Natural killer cell (primary cell): ENCODE results near the gene MYO1D. TPM values are rescaled to one million over a fixed set of nuclear protein-coding genes. Genes with fewer than 3 reads are reported as not detected.

Source experiments
- ATAC-seq, 3 donors: fragments of 150-1000 bp in 2 of 3; fragments of 200-7000 bp in 1 of 3; cut with Tn5 transposase; 1 replicate in 1 of 3; 2 replicates in 2 of 3; pipeline ENCODE4 v1.10.0; 2021; ENCODE audit warnings: mild to moderate bottlenecking in 2 of 3, moderate library complexity in 2 of 3
- DNase-seq, 2 donors: peaks; one replicate each; pipeline versions ENCODE4 v3.0.0 to v3.0.0-alpha.2; 2013 to 2021; ENCODE audit warnings: mixed read lengths in 1 of 2
- H3K27ac ChIP-seq: one replicate; pipeline ENCODE4 v1.5.1; 2013; ENCODE audit warnings: mild to moderate bottlenecking, low read length
- H3K27me3 ChIP-seq: one replicate; pipeline ENCODE4 v1.6.1; 2013; ENCODE audit warnings: low read length; ENCODE audit not compliant: control insufficient read depth, insufficient read depth
- H3K36me3 ChIP-seq: one replicate; pipeline ENCODE4 v1.6.1; 2013; ENCODE audit warnings: low read length; ENCODE audit not compliant: control insufficient read depth, insufficient read depth
- H3K4me1 ChIP-seq: one replicate; pipeline ENCODE4 v1.6.1; 2013; ENCODE audit warnings: low read length; ENCODE audit not compliant: control insufficient read depth, insufficient read depth
- H3K4me3 ChIP-seq: one replicate; pipeline ENCODE4 v1.5.1; 2013; ENCODE audit warnings: low read length
- H3K9me3 ChIP-seq: one replicate; pipeline ENCODE4 v1.6.1; 2013; ENCODE audit warnings: low read length; ENCODE audit not compliant: control insufficient read depth, insufficient read depth
- H3K27ac Mint-ChIP-seq, 2 donors: one replicate each; pipeline ENCODE4 v1.8.0; 2022; ENCODE audit warnings: mild to moderate bottlenecking in 2 of 2, mixed read lengths in 2 of 2, moderate library complexity in 1 of 2
- H3K27me3 Mint-ChIP-seq, 2 donors: one replicate each; pipeline ENCODE4 v1.8.0; 2022; ENCODE audit warnings: low read depth in 2 of 2, mixed read lengths in 2 of 2
- H3K36me3 Mint-ChIP-seq: one replicate; pipeline ENCODE4 v1.8.0; 2022; ENCODE audit warnings: mixed read lengths
- H3K4me1 Mint-ChIP-seq, 2 donors: one replicate each; pipeline ENCODE4 v1.8.0; 2022; ENCODE audit warnings: mixed read lengths in 2 of 2
- H3K4me3 Mint-ChIP-seq: one replicate; pipeline ENCODE4 v1.8.0; 2022; ENCODE audit warnings: mild to moderate bottlenecking, moderate library complexity, mixed read lengths
- H3K9me3 Mint-ChIP-seq, 2 donors: one replicate each; pipeline ENCODE4 v1.8.0; 2022; ENCODE audit warnings: mixed read lengths in 2 of 2
- CTCF ChIP-seq: fragments of 200-600 bp; IDR thresholded peaks from one replicate; pipeline ENCODE4 v1.8.0; 2022; ENCODE audit warnings: antibody characterized with exemption
- WGBS: methylation state at CpG from one replicate; pipeline ENCODE4 v1.1.7; 2013; ENCODE audit warnings: missing lambda C conversion rate; ENCODE audit not compliant: insufficient coverage; 5-methylcytosine and 5-hydroxymethylcytosine counted together
- intact Hi-C: fragments of 100-400 bp; cut with micrococcal nuclease; formaldehyde crosslinking; loops from one replicate; pipeline ENCODE4 v1.14.2; 2022
- total RNA-seq, 4 donors: library from RNA; stranded (reverse); fragments of 120-200 nt in 1 of 4; gene quantifications; one replicate each; pipeline versions ENCODE4 v1.2.3 to v1.2.4, GENCODE V29; 2013 to 2022

The MYO1D gene
- total RNA-seq, 3 donors from 2014 or later (not counting 1 experiment from before 2014, with no cell fraction given), result 6.8 to 20.2 (median 10.5) TPM

GRCh38 chr17:32590974-32591373, 285.9 kb downstream of the MYO1D start:
- WGBS, result 97% methylated on average over 4 of the region's 4 CpGs
- H3K27ac ChIP-seq, result no peak overlapping the region
- H3K4me1 ChIP-seq, result no peaks in the 10 kb centered on the region
- H3K36me3 ChIP-seq, result no peaks in the 10 kb centered on the region
- Mint-ChIP-seq H3K27me3 (no peaks in the 10 kb centered on the region), H3K9me3 (no peaks in the 10 kb centered on the region), H3K4me3 (no peak overlapping the region), H3K36me3 (no peaks in the 10 kb centered on the region), H3K27ac (no peak overlapping the region), H3K4me1 (peaks cover 0 to 2% of the 10 kb centered on the region in 2 donors)
- DNase-seq, result no peak
- no peak overlapping the region for H3K4me3 ChIP-seq
- no peak for TF ChIP-seq CTCF
- intact Hi-C loops, result no loop called here
- ATAC-seq, result no peak
- no peaks in the 10 kb centered on the region for H3K9me3 ChIP-seq
- H3K27me3 ChIP-seq, result no peaks in the 10 kb centered on the region

GRCh38 chr17:32588982-32589381, 287.9 kb downstream of the MYO1D start:
- H3K27me3 ChIP-seq, result no peaks in the 10 kb centered on the region
- Mint-ChIP-seq H3K4me1 (no peaks in the 10 kb centered on the region), H3K36me3 (no peaks in the 10 kb centered on the region), H3K9me3 (no peaks in the 10 kb centered on the region), H3K27ac (no peak overlapping the region), H3K4me3 (no peak overlapping the region), H3K27me3 (no peaks in the 10 kb centered on the region)
- TF ChIP-seq CTCF, result no peak
- H3K27ac ChIP-seq, result no peak overlapping the region
- no peaks in the 10 kb centered on the region for H3K4me1 ChIP-seq
- H3K9me3 ChIP-seq, result no peaks in the 10 kb centered on the region
- DNase-seq, result no peak
- WGBS, result 91% methylated on average over 6 of the region's 6 CpGs
- no peaks in the 10 kb centered on the region for H3K36me3 ChIP-seq
- ATAC-seq, result no peak
- intact Hi-C loops, result no loop called here
- H3K4me3 ChIP-seq, result no peak overlapping the region

GRCh38 chr17:32588135-32588534, 288.8 kb downstream of the MYO1D start:
- H3K27ac Mint-ChIP-seq, result no peak overlapping the region
- no peaks in the 10 kb centered on the region for H3K27me3 Mint-ChIP-seq
- H3K9me3 Mint-ChIP-seq, result peaks cover 0 to 3% of the 10 kb centered on the region in 2 donors
- Histone ChIP-seq H3K4me1 (no peaks in the 10 kb centered on the region), H3K4me3 (no peak overlapping the region), H3K27ac (no peak overlapping the region), H3K36me3 (no peaks in the 10 kb centered on the region), H3K27me3 (no peaks in the 10 kb centered on the region), H3K9me3 (no peaks in the 10 kb centered on the region)
- ATAC-seq, result no peak
- H3K36me3 Mint-ChIP-seq, result peaks cover 5% of the 10 kb centered on the region
- DNase-seq, result no peak
- no peaks in the 10 kb centered on the region for H3K4me1 Mint-ChIP-seq
- intact Hi-C loops, result no loop called here
- TF ChIP-seq CTCF, result no peak
- H3K4me3 Mint-ChIP-seq, result no peak overlapping the region
- 83% methylated on average over 3 of the region's 3 CpGs for WGBS

GRCh38 chr17:32586666-32587065, 290.3 kb downstream of the MYO1D start:
- DNase-seq (no peak), ATAC-seq (no peak)
- Mint-ChIP-seq H3K4me1 (no peaks in the 10 kb centered on the region), H3K27me3 (no peaks in the 10 kb centered on the region), H3K4me3 (no peak overlapping the region), H3K36me3 (peaks cover 9% of the 10 kb centered on the region), H3K9me3 (peaks cover 0 to 6% of the 10 kb centered on the region in 2 donors), H3K27ac (no peak overlapping the region)
- H3K27me3 ChIP-seq, result no peaks in the 10 kb centered on the region
- no peak for TF ChIP-seq CTCF
- intact Hi-C loops, result no loop called here
- no peak overlapping the region for H3K4me3 ChIP-seq
- no peaks in the 10 kb centered on the region for H3K36me3 ChIP-seq
- no CpG with 5 or more reads among the region's 2 CpGs for WGBS
- no peaks in the 10 kb centered on the region for H3K9me3 ChIP-seq
- no peak overlapping the region for H3K27ac ChIP-seq
- H3K4me1 ChIP-seq, result no peaks in the 10 kb centered on the region
